NCI-H460 (cell line): ENCODE data around the gene UPP2. TPM values are rescaled to one million over a fixed set of nuclear protein-coding genes. Genes with fewer than 3 reads are reported as not detected.

ENCODE experiments used
- DNase-seq: peaks from one replicate; pipeline ENCODE4 v3.0.0-alpha.2; 2016; ENCODE audit warnings: low read depth; ENCODE audit errors: extremely low read depth
- total RNA-seq: library from RNA; depleted of rRNA; stranded (reverse); fragments of >200 nt; shearing (Covaris generic); gene quantifications from 2 replicates; pipeline ENCODE4 v1.2.3, GENCODE V29; 2014

UPP2 gene
- total RNA-seq, 1 experiment from 2014 or later: not detected

DNA sequence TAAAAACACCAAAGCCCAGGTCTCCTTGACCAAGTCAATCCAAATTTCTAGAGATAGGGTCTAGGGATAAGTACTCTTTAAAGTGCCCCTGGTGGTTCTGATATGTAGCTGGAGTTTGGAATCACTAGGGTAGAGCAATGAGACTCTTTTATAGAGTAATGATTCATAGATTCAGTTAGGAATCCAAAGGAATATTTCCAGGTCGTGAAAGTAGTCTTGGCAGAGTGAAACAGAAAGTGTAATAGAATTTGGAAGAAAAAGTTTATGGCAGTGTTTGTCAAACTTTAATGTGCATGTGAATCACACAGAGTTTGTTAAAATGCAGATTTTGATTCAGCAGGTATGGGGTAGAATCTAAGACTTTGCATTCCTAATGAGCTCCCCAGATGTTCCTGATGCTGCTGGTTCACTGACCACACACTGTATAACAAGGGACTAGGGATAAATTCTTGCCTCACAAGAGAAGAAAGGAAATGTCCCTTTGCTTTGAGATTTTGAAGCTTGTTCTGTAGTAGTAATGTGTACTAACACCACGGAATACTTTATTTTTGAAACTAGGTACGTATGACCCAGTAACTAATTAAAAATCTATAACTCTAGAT lies 1.8 kb downstream of the UPP2 start:
- DNase-seq: no peak

DNA sequence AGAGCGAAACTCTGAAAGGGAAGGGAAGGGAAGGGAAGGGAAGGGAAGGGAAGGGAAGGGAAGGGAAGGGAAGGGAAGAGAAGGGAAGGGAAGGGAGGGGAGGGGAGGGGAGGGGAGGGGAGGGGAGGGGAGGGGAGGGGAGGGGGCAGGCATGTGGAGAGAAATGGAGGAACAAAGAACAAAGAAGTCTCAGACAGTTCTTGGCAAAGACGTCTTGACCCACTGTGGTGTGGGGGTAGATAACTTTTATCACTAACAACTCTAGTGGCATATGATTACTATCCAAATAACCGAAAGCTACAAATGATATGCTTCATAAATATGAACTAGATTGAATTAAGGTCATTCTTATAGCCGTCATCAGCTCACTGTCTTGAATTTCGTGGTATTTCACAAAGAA lies 3.2 kb downstream of the UPP2 start:
- DNase-seq: no peak

DNA sequence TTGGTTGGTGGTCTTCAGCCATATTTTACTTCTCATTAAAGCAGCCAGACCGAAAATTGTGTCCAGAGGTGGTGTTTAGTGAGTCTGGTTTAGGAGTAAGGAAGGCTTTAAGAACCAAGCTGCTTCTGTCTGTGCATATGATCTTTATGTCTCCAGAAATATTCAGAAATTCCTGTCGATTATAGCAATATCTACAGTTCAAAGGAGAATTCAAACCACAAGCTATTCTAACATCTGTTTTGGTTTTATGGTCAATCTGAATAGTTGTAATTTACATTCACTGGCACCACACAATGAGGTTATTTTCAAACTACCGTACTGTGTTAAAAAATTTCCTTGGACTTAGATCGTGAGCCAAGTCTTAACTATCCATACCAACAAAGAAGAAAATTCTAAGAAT lies 11.3 kb downstream of the UPP2 start:
- DNase-seq: no peak

DNA sequence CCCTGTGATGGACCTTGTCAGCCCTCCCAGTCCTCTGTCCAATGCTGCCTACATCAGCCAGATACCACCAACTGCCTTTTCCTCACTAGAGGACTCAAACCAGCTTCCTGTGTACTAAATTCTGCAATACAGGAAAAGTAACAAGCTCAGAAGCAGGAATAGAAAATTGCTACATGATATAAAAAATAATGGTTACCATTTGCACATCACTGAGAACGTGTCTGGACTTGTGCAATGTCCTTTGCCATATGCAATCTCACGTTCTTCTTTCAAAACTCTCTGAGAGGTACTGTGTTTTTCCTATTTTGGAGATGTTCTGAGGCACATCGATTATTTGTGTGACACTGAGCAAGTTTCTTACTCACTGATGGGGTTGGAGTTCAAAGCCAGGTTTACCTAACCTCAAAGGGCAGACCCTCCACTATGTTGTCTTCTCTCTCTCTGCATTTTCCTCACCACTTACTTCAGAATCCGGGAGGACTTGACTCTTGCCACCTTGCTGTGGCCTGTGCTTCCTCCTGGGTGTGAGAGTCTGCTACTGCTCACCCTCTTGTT lies 12.1 kb downstream of the UPP2 start:
- no peak for DNase-seq

DNA sequence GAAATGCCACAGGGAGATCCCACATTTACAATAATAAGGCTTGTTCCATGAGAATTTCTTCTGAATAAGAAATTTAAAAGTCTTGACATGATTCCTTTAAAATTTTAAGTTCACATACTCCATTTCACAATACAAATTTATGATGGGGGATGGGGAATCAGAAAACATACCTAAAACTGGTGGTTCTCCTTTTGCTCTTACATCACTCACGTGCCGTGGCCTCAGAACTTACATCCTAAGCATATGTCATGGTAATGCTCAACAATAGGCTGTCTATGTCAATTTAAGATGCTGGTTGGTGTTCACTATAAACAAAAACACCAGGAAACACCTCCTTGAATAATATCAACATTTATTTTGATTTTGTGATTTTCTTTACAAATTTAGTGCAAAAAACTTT lies 12.8 kb downstream of the UPP2 start:
- DNase-seq: no peak

DNA sequence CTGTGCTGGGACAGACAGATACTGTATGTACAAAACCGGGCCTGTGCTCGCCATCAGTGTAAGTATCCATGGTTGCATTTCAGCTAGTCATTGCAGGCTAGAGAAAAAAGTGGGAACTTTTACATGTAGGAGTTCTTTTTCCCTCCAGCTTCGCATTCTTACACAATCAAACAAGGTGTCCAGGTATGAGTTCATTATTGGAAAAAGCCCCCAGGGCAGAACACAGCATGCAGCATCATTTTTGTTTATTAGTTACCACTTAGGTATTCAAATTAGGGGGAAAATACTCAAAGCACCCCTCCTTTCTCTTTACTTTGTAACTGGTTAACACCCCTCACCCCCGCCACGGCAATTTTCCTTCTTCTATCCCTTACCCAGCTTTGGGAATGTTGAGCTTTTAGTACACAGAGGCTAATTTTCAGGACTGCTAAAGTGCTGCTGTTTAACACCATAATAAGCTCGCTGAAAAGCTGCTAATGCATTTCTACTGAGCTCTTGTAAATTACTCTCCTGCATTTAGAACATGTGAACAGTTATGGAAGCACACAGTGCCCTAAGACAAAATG lies 13.6 kb downstream of the UPP2 start:
- DNase-seq: no peak

DNA sequence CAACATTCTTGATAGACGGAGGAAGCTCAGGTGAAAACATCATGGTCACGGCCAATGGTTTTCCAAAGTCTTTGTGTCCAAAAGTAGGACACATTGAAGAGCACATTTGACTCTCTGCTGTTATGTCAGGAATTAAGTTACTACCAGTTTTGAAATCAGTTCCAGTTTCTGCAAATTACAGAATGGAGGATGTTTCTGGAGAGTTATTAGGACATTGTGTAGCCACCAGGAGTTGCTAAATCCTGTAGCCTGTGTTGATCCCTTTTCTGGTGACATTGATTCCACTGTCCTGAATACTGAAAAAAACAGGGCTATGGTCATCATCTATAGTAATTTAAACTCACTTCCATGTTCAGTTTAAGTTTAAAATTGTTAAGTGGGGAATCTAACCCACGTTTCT lies 15.3 kb downstream of the UPP2 start:
- DNase-seq: no peak

DNA sequence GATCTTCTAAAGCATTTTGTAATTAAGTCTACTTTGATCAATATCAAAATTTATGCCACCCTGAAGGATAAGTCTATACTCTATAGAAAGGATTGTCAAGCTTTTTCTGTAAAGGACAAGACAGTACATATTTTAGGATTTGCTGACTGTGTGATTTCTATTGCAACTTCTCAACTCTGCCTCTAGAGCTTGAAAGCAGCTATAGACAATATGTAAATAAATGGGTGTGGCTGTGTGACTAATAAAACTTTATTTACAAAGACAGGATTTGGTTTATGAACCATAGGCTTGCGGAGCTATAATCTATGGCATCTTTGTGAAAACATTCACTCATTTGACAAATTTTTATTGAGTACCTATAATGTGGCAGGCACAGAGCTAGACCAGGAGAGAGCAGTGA lies 18.4 kb downstream of the UPP2 start:
- no peak for DNase-seq

DNA sequence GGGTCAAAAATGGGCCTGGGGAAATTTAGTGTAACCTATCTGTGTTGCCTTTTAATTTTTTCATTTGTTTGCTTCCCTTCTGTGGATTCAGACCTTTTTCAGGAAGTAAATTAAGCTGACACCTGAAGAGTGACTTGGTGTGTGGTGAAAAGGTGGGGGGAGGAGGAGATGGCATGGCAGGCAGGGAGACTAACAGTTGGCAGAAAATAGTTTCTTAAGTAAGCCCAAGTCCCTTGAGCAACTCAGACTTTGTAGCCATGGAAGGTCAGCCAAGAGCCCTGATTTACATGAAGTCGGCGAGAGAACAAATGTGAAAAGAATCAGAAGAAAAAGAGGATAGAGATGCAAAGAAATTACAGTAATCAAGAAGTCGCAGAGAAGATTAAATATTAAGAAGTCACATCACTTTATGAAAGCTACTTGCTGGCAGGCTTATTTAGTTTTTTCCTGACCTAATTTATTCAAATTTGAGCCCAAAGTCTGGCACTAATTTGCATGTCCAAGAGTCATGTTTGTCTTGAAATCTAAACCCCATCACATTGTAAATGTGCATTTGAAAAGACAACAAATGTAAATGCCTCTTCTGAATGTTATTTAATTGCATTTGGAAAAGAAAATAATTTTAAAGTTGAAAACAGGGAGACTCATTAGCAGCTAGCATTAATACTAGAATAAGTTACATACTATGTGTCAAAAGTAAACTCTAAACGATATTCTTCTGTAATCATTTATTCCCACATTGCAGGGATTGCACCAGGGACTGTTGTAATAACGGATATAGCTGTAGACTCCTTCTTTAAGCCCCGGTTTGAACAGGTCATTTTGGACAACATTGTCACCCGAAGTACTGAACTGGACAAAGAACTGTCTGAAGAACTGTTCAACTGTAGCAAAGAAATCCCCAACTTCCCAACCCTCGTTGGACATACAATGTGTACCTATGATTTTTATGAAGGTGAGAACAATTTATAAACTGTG lies 19.3 kb downstream of the UPP2 start:
- DNase-seq: no peak

DNA sequence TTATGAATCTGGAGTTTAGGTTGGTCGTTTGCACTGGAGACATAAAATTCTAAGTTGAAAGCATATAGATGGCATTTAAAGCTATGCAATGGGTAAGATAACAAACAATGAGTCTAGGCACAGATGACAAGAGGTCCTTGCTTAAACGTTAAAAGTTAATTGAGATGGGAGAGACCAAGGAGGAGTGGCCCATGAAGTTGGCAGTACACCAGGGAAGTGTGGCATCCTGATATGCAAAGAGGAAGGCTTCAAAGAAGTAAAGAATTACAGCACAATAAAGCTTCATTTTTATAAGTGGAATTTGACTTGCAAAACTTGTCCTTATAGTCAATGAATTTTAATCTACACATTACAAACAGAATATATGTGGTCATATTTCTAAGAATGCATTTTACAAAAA lies 23.2 kb downstream of the UPP2 start:
- DNase-seq: no peak

DNA sequence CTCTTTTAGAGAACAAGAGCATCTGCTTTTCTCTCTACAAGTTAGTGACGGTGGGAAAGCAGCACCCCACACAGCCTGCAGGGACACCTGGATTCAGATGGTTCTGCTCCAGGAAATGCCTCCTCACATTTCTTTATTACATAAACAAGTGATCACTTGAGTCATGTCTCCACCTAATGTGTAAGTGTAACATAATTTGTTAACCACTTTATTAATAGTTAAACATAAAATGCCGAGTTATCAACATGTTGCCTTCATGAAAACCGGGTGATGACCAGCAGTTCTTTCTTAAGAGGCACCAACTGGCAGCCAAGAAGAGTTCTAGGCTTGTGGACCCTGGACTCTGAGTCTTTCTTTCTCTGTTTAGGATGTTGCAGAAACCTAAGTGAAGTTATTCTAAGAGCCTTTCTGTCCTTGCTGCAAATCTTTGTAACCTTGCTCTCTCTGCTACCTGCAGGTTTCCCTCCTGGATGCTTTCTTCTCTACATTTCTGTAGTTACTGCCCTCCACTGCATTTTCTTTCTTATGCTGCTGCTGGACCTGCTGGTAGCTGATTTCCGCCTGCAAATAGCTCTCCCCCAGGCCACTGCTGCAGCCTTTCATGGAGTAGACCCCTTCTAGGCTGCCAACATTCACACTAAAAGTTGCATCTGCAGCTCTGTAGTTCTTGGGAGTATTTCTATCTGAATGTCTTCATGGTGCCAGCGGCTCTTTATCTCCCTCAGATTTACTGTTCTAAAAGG lies 24.3 kb downstream of the UPP2 start:
- no peak for DNase-seq

DNA sequence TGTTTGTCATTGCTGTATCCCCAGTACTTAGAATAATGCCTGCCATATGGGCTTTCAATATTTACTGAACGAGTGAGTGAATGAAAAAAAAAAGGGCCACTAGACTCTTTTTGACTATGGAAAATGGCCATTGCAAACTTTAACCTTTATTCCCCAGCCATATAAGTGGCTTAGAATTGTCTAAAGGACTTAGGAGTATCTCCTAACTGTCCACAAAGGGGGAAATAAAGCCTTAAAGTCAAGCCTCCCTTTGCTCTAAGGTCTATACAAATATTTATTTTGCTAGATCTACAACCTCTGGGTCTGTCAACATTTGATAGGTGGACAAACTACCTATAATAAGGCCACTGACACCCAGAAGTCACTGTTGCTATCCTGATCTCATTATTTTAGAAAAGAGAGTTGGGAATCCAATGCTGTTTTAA lies 25.7 kb downstream of the UPP2 start:
- no peak for DNase-seq

DNA sequence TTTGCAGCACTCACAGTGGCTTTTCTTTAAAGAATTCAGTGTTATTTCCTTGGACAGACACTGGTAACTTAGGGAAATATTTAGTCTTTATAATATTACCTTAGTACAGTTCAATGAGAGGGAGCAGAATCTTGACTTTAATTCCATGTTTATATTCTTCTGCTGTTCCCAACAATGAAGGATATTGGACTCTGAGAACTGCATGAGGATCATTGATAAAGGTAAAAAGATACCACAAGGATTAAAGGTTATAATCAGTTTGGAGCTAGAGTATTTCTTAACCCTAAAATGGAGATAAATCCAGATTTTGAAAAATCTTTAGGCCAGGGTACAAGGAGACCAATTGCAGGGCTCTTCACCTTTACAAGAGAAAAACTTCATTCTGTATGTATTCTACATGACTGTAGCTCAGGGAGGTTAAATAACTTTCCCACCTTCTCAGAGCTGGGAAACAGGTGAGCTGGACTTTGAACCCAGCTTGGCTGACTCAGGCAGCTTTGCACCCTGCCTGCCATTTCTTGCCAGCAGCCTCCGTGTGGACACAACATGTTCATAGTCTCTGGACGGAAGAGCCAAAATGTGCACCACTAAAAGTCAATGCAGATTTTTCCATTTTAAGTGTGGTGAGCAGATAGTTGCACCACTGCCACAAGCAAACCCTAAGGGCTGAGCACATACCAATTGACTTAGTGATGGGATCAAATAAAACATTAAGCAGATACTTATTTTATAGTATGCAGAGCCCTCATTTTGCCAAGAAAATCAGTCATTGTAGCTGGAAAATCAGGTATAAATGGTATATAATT lies 26.7 kb downstream of the UPP2 start:
- DNase-seq: no peak

DNA sequence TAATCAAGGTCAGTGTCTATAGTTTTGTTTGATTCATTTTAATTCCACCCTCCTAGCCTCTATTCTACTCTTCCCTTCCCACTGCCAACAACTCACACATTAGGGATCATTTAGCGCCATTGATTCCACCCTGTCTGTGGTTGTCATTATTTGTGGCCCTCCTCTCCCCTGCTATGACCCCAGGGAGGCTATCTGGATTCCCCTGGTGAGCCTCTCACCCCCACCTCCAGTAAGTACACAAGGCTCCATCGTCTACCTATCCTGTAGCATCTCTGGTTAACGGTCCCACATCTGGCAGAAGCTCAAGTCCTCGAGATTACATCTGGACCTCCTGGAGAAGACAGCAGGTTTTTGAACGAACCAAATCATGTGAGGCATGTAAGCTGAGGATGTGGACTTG lies 27.4 kb downstream of the UPP2 start:
- no peak for DNase-seq

DNA sequence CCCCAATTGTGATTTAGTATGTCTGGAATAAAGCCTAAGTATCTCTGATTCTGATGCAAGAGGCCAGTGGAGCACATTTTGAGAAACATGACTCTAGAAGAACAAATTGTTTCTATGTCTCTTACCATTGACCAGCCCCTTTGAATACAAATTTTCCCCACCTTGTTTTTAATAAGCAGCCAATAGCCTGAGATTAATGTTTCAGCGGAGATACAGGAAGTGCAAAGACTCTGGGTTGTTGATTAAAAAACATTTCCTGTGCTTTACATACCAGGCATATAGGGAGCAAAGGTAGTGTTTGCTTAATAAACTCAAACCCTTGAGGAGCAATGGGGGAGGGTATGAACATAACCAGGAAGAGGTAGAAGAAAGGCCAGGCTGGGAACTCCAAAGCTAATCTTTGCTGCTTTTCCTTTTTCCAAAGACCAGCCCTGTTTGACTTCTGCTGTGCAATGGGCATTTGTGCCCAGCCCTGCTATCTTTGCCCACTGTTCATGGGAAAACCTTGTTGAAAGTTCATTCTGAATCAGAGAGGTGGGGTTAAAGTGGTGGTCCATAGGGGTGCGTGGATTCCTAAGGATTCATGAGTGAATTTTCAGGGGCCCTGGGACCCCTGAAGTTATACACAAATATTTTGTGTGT lies 29.3 kb downstream of the UPP2 start:
- no peak for DNase-seq

DNA sequence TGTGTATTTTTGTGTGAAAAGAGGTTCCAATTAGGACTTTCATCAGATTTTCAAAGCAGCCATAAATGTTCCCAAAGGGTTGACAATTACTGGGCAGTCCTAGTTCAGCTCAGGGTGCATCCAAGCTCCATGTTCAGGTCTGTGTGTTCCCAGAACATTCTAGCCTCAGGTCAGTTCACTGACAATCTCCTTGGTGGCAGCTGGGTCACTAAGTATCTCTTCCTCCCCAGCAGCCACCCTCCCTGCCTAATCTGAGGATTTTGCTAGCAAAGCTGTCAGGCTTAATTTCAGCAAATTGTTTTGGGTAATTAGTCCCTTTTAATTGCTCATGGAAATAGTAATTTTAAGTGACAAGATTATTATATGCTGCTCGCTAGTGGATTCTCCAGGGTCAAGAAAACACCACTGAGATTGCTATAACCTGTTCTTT lies 29.8 kb downstream of the UPP2 start:
- DNase-seq: no peak

DNA sequence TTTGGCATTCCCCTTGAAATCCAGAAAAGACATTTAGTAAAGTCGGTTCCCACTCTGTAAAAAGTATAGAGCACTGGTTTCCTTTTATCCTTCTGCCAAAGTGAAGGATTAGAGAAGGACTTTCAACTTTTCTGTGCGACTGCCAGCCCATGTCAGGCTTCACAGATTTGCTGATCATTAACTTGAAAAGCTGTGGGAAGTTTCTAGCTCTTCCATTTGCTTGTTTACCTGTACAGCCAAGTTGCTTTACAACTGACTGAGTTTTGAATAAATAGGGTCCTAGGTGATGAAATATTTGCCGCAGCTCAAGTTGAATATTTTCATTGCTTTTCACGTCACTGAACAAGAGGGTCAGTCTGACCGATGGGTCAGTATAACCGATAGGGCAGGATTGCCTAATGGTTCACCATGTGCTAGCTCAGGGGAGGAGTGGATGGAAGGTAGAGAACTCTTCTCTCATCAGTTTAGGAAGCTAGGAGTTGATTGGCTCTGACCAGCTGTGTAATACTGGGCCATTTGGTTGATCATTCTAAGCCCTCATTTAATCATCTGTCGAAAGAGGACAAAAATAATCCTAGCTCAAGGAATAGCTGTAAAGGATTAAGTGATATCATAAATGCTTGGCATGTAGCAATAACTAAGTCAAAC lies 30.4 kb downstream of the UPP2 start:
- DNase-seq: no peak

DNA sequence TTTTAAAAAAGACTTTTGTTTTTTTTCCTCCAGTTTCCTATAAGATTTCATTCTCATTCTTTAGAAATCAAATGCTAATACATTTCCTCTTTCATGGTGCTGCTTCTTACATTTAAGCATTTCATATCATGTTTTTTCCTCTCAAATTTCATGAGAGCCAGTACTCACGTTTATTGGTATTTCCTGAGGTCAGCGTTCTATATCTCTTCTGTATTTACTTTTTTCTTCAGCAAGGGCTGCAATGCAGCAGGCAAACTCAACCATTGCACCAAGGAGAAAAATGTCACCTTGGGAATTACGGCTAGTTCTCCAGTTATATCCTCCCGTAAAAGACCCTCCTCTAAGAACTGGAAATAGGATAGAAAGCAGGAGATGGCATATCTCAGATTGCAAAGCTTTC lies 32.4 kb downstream of the UPP2 start:
- no peak for DNase-seq

DNA sequence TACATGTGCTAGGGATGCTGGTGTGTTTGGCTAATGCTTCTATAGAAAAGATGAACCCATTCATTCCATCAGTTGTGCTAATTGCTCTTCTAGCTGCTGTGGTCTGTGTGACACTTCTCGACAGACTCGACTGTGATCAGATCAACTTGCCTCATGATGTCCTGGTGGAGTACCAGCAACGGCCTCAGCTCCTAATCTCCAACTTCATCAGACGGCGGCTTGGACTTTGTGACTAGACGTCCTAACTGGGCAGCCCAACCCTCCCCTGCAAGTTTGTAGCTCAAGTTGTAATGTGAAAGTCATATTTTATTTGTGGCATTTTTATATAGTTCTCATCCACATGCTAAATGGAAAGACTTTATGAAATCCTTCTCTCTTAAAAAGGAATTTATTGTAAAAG lies 33.0 kb downstream of the UPP2 start:
- DNase-seq: no peak
